H1 (cell line): ENCODE results near the gene SLC25A28.

ENCODE experiments used
- CREB1 ChIP-seq: IDR thresholded peaks from 2 replicates; pipeline ENCODE4 v1.6.1; 2012; ENCODE audit warnings: inconsistent platforms
- EGR1 ChIP-seq: IDR thresholded peaks from 2 replicates; pipeline ENCODE4 v1.6.1; 2011; ENCODE audit warnings: low read depth, low read length, borderline replicate concordance
- POLR2A ChIP-seq, 2 experiments: IDR thresholded peaks; 1 replicate in 1 of 2; 2 replicates in 1 of 2; pipeline ENCODE4 v1.6.1; 2011; ENCODE audit warnings: low read depth in 2 of 2, low read length in 2 of 2, mild to moderate bottlenecking in 2 of 2; ENCODE audit errors: control extremely low read depth in 1 of 2
- RFX5 ChIP-seq: IDR thresholded peaks from 2 replicates; pipeline ENCODE4 v1.6.1; 2011; ENCODE audit warnings: low read depth, low read length, improper control_type of control experiment, borderline replicate concordance
- SIN3A ChIP-seq, 2 experiments: IDR thresholded peaks in 1 of 2; conservative IDR thresholded peaks in 1 of 2; 2 replicates each; pipeline ENCODE4 v1.6.1; 2011 to 2012; ENCODE audit warnings: low read length in 2 of 2, improper control_type of control experiment in 1 of 2, low read depth in 1 of 2, mild to moderate bottlenecking in 1 of 2

- TF ChIP-seq RFX5 (no peak), CREB1 (no peak), POLR2A (IDR thresholded peaks at IDR 0.05; ENCODE audit: control extremely low read depth in 1 of 2, low read depth in 2 of 2, low read length in 2 of 2) (no peak), EGR1 (no peak), SIN3A (conservative IDR thresholded peaks at IDR 0.05 in 1 of 2, IDR thresholded peaks at IDR 0.05 in 1 of 2; ENCODE audit: low read depth in 1 of 2, low read length in 2 of 2) (no peak)
These were observed 15.4 kb downstream of the SLC25A28 start for GRCh38 chr10:99604862-99605261.
